RWPE2 (cell line): ENCODE data around the gene C16orf46.

ENCODE experiments used
- ATAC-seq: fragments of 200-7000 bp; cut with Tn5 transposase; 3 replicates; pipeline ENCODE4 v1.9.1; 2021; ENCODE audit warnings: low read depth
- DNase-seq: peaks from one replicate; pipeline ENCODE4 v3.0.0-alpha.2; 2020; ENCODE audit warnings: low spot score
- H3K27ac ChIP-seq: fragments of 450-650 bp; 2 replicates; pipeline ENCODE4 v1.5.1; 2017; ENCODE audit warnings: mild to moderate bottlenecking; ENCODE audit not compliant: poor library complexity, severe bottlenecking
- H3K27me3 ChIP-seq: fragments of 250-450 bp; sonication (Bioruptor Pico); 2 replicates; pipeline ENCODE4 v1.5.1; 2021; ENCODE audit warnings: mild to moderate bottlenecking, moderate library complexity; ENCODE audit not compliant: insufficient read depth, poor library complexity, severe bottlenecking
- H3K36me3 ChIP-seq: fragments of 250-450 bp; sonication (Bioruptor Pico); 2 replicates; pipeline ENCODE4 v1.5.1; 2020; ENCODE audit warnings: low read depth, mild to moderate bottlenecking, moderate library complexity
- H3K4me1 ChIP-seq: fragments of 250-450 bp; sonication (Bioruptor Pico); 2 replicates; pipeline ENCODE4 v1.5.1; 2021; ENCODE audit warnings: mild to moderate bottlenecking, moderate library complexity; ENCODE audit not compliant: insufficient read depth, poor library complexity, severe bottlenecking
- H3K4me3 ChIP-seq: fragments of 250-450 bp; sonication (Bioruptor Pico); 2 replicates; pipeline ENCODE4 v1.5.1; 2021; ENCODE audit warnings: mild to moderate bottlenecking, moderate library complexity; ENCODE audit not compliant: severe bottlenecking
- H3K9me3 ChIP-seq: fragments of 250-450 bp; sonication (Bioruptor Pico); 2 replicates; pipeline ENCODE4 v1.5.1; 2021; ENCODE audit warnings: mild to moderate bottlenecking, moderate library complexity; ENCODE audit not compliant: severe bottlenecking
- CTCF ChIP-seq: fragments of 450-650 bp; IDR thresholded peaks from one replicate; pipeline ENCODE4 v1.5.1; 2017; ENCODE audit warnings: mild to moderate bottlenecking, moderate library complexity; ENCODE audit not compliant: poor library complexity, severe bottlenecking

The C16orf46 gene

GRCh38 chr16:81095953-81096714 lies 19.1 kb upstream of the C16orf46 start, which contains the start of gene GCSH:
GCSH (minus strand) TSS chr16:81096395; CDS start chr16:81096278, 117 bp downstream.
- H3K4me3 ChIP-seq = peak within 1 kb of the TSS; percentile 94

DNA sequence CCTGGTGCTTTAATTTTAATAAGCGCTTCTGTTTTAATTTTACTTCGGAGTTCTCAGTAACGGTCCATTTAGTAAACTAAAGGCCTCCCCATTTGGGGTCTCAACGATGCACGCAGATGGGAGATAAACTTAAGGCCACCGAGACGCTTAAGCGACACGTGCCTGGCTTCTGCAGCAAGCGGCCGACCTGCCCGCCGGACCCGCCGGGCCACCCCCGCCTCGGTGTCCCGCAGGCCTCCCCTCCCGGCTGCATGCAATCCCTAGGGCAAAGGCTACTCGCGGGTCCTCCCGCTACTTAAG lies 18.6 kb upstream of the C16orf46 start:
- Histone ChIP-seq H3K9me3 (no peaks in the 10 kb centered on the region), H3K4me3 (peak overlapping the region; percentile 94), H3K4me1 (peaks cover 18% of the 10 kb centered on the region), H3K36me3 (peaks cover 33% of the 10 kb centered on the region), H3K27ac (peak overlapping the region; percentile 38), H3K27me3 (no peaks in the 10 kb centered on the region)
- peak; percentile 11 for ATAC-seq
- no peak for TF ChIP-seq CTCF
- DNase-seq = no peak

More at GRCh38 chr16:81095953-81096714, 19.1 kb upstream of the C16orf46 start, which contains the start of gene GCSH:
- DNase-seq (peak; percentile 100), ATAC-seq (peak; percentile 97)
- Histone ChIP-seq H3K9me3 (no peaks in the 10 kb centered on the region), H3K4me1 (peaks cover 18% of the 10 kb centered on the region), H3K27ac (peak within 1 kb of the TSS; percentile 38), H3K36me3 (peaks cover 28% of the 10 kb centered on the region), H3K27me3 (no peaks in the 10 kb centered on the region)
- no peak for TF ChIP-seq CTCF

DNA sequence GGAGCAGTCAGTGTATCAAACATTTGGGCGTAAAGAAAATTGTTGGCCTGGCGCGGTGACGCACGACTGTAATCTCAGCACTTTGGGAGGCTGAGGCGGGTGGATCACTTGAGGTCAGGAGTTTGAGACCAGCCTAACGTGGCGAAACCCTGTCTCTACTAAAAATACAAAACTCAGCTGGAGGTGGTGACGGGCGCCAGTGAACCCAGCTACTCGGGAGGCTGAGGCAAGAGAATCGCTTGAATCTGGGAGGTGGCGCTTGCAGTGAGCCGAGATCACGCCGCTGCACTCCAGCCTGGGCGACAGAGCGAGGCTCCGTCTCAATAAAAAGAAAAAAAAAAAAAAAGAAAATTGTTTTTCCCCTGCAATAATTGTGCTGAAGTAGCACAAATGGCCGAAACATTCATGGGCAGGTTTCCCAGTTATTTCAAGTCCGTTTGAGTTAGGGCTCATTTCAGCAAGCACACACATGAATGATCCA lies 17.8 kb upstream of the C16orf46 start:
- Histone ChIP-seq H3K4me3 (peak overlapping the region; percentile 94), H3K36me3 (peaks cover 41% of the 10 kb centered on the region)
- no peak for DNase-seq

DNA sequence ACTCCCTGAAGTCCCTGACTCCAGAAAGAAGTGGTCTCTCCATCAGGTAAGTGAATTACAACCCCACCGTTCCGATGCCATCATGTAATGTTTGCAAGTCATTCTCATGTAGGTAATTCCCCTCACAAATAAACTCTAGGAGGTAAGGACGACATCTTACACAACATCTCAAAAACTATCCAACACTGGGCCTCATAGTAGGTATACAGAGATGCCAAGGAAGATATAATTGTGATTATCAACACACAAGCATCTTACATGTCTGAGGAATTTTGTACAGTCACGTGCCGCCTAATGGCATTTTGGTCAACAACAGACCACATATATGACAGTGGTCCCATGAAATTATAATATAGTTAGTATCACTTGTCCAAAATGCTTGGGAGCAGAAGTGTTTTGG lies 11.8 kb upstream of the C16orf46 start:
- ATAC-seq (no peak), DNase-seq (no peak)
- Histone ChIP-seq H3K4me1 (peaks cover 8% of the 10 kb centered on the region), H3K27me3 (no peaks in the 10 kb centered on the region), H3K27ac (no peak overlapping the region), H3K9me3 (no peaks in the 10 kb centered on the region), H3K36me3 (peaks cover 83% of the 10 kb centered on the region), H3K4me3 (no peak overlapping the region)
- TF ChIP-seq CTCF = no peak

More for the DNA sequence above, 17.8 kb upstream of the C16orf46 start:
- H3K27me3 ChIP-seq = no peaks in the 10 kb centered on the region
- no peak overlapping the region for H3K27ac ChIP-seq
- no peak for ATAC-seq
- no peak for TF ChIP-seq CTCF
- H3K4me1 ChIP-seq = peaks cover 18% of the 10 kb centered on the region
- H3K9me3 ChIP-seq = no peaks in the 10 kb centered on the region

GRCh38 chr16:81081014-81081413 lies 4.0 kb upstream of the C16orf46 start:
- Histone ChIP-seq H3K4me3 (no peak overlapping the region), H3K4me1 (peaks cover 4% of the 10 kb centered on the region), H3K27ac (no peak overlapping the region), H3K36me3 (peaks cover 30% of the 10 kb centered on the region), H3K27me3 (no peaks in the 10 kb centered on the region), H3K9me3 (no peaks in the 10 kb centered on the region)
- no peak for TF ChIP-seq CTCF
- ATAC-seq = no peak
- no peak for DNase-seq
